ENCODE measurements around the gene TM4SF4.

The TM4SF4 gene

GRCh38 chr3:149487598-149488197, 13.2 kb downstream of the TM4SF4 start:
- DNase-seq: peak; percentile 69

GRCh38 chr3:149489060-149489690, 14.7 kb downstream of the TM4SF4 start:
- peak; percentile 69 for DNase-seq

GRCh38 chr3:149490260-149490971, 15.9 kb downstream of the TM4SF4 start:
- DNase-seq: no peak

- peak; percentile 39 for DNase-seq
Observed at GRCh38 chr3:149493315-149494021, 19.0 kb downstream of the TM4SF4 start.

GRCh38 chr3:149494022-149494758, 19.7 kb downstream of the TM4SF4 start:
- DNase-seq: peak; percentile 84

GRCh38 chr3:149494759-149495580, 20.5 kb downstream of the TM4SF4 start:
- no peak for DNase-seq

- DNase-seq: no peak
Observed at GRCh38 chr3:149495581-149496125, 21.2 kb downstream of the TM4SF4 start.

GRCh38 chr3:149496891-149497290, 22.4 kb downstream of the TM4SF4 start:
- DNase-seq: no peak

- no peak for DNase-seq
Observed at GRCh38 chr3:149497966-149498670, 23.6 kb downstream of the TM4SF4 start.

GRCh38 chr3:149501524-149501923, 27.0 kb downstream of the TM4SF4 start:
- no peak for DNase-seq

GRCh38 chr3:149502438-149502837, 27.9 kb downstream of the TM4SF4 start:
- no peak for DNase-seq

GRCh38 chr3:149506540-149506939, 32.0 kb downstream of the TM4SF4 start:
- peak; percentile 33 for DNase-seq

GRCh38 chr3:149506965-149507364, 32.5 kb downstream of the TM4SF4 start:
- DNase-seq: no peak

GRCh38 chr3:149507491-149508324, 33.2 kb downstream of the TM4SF4 start:
- DNase-seq: peak; percentile 34

GRCh38 chr3:149509526-149509925, 35.0 kb downstream of the TM4SF4 start:
- no peak for DNase-seq

- DNase-seq: no peak
Observed at GRCh38 chr3:149510480-149510879, 36.0 kb downstream of the TM4SF4 start.

- DNase-seq: no peak
Observed at GRCh38 chr3:149511040-149511626, 36.6 kb downstream of the TM4SF4 start.

GRCh38 chr3:149512073-149512782, 37.7 kb downstream of the TM4SF4 start:
- DNase-seq: peak; percentile 84

GRCh38 chr3:149514471-149514870, 40.0 kb downstream of the TM4SF4 start:
- DNase-seq: no peak

Data from NCI-H82 (cell line).